T-cell (primary cell): ENCODE measurements around the gene RAB3GAP1. TPM values are rescaled to one million over a fixed set of nuclear protein-coding genes. Genes with fewer than 3 reads are reported as not detected.

Source experiments
- ATAC-seq, 4 experiments: fragments of 200-7000 bp in 3 of 4; fragments of 150-1000 bp in 1 of 4; cut with Tn5 transposase; replicated peaks in 1 of 4; 1 replicate in 3 of 4; 2 replicates in 1 of 4; pipeline ENCODE4 v1.10.0; 2021; ENCODE audit warnings: moderate library complexity in 3 of 4, mild to moderate bottlenecking in 2 of 4, moderate number of reproducible peaks in 1 of 4
- CTCF ChIA-PET, 2 donors: fragments of 300-600 bp; sonication (Branson Sonifier 250); formaldehyde crosslinking; loops; one replicate each; lab custom pipeline; 2022; ENCODE audit warnings: antibody characterized with exemption in 2 of 2; lab: Charles Lee
- POLR2A ChIA-PET, 2 donors: fragments of 300-600 bp; sonication (Branson Sonifier 250); formaldehyde crosslinking; loops; one replicate each; lab custom pipeline; 2022; ENCODE audit warnings: antibody characterized with exemption in 2 of 2; lab: Charles Lee
- DNase-seq, 35 experiments: peaks; one replicate each; pipeline versions ENCODE4 v3.0.0 to v3.0.0-alpha.2; 2013 to 2023
- H3K27ac ChIP-seq: one replicate; pipeline ENCODE4 v1.5.1; 2013; ENCODE audit warnings: low read length
- H3K27me3 ChIP-seq, 2 experiments: replicated peaks in 1 of 2; 1 replicate in 1 of 2; 2 replicates in 1 of 2; pipeline versions ENCODE4 v1.6.1 to v1.7.0; 2013; ENCODE audit warnings: low read length in 1 of 2, mixed read lengths in 1 of 2; ENCODE audit not compliant: control insufficient read depth in 2 of 2, insufficient read depth in 2 of 2; ENCODE audit errors: extremely low read depth in 1 of 2
- H3K36me3 ChIP-seq, 2 donors: 1 replicate in 1 of 2; 2 replicates in 1 of 2; pipeline versions ENCODE4 v1.6.1 to v1.7.0; 2013; ENCODE audit warnings: low read length in 1 of 2; ENCODE audit not compliant: control insufficient read depth in 2 of 2, insufficient read depth in 1 of 2; ENCODE audit errors: extremely low read depth in 1 of 2
- H3K4me1 ChIP-seq, 2 experiments: 1 replicate in 1 of 2; 2 replicates in 1 of 2; pipeline versions ENCODE4 v1.6.1 to v1.7.0; 2013; ENCODE audit warnings: low read length in 2 of 2, mixed read lengths in 1 of 2; ENCODE audit not compliant: insufficient read depth in 2 of 2, control insufficient read depth in 1 of 2; ENCODE audit errors: extremely low read depth in 1 of 2
- H3K4me3 ChIP-seq, 2 donors: 1 replicate in 1 of 2; 2 replicates in 1 of 2; pipeline versions ENCODE4 v1.5.1 to v1.7.0; 2013; ENCODE audit warnings: mild to moderate bottlenecking in 2 of 2, low read length in 1 of 2, moderate library complexity in 1 of 2; ENCODE audit not compliant: control insufficient read depth in 1 of 2; ENCODE audit errors: extremely low read depth in 1 of 2
- H3K9me3 ChIP-seq: 2 replicates; pipeline ENCODE4 v1.7.0; 2013
- H3K27ac Mint-ChIP-seq, 2 donors: one replicate each; pipeline ENCODE4 v1.8.0; 2020 to 2021; ENCODE audit warnings: mild to moderate bottlenecking in 2 of 2, mixed read lengths in 2 of 2
- H3K27me3 Mint-ChIP-seq, 2 donors: one replicate each; pipeline ENCODE4 v1.8.0; 2021 to 2022; ENCODE audit warnings: mixed read lengths in 2 of 2
- H3K36me3 Mint-ChIP-seq: one replicate; pipeline ENCODE4 v1.8.0; 2021; ENCODE audit warnings: mixed read lengths
- H3K4me1 Mint-ChIP-seq, 3 donors: one replicate each; pipeline ENCODE4 v1.8.0; 2020 to 2022; ENCODE audit warnings: mixed read lengths in 3 of 3, mild to moderate bottlenecking in 1 of 3
- H3K4me3 Mint-ChIP-seq, 3 donors: one replicate each; pipeline ENCODE4 v1.8.0; 2020 to 2022; ENCODE audit warnings: mild to moderate bottlenecking in 3 of 3, mixed read lengths in 3 of 3, moderate library complexity in 3 of 3
- H3K9me3 Mint-ChIP-seq, 3 donors: one replicate each; pipeline ENCODE4 v1.8.0; 2020 to 2022; ENCODE audit warnings: mixed read lengths in 3 of 3
- WGBS: methylation state at CpG from one replicate; pipeline ENCODE4 v1.1.5; 2013; ENCODE audit warnings: missing lambda C conversion rate; ENCODE audit not compliant: insufficient coverage; 5-methylcytosine and 5-hydroxymethylcytosine counted together
- total RNA-seq, 35 experiments: library from RNA in 6 of 35; stranded (reverse) in 6 of 35; fragments of 120-200 nt in 1 of 35; gene quantifications; one replicate each; pipeline versions ENCODE4 v1.2.1 to v1.2.4 and lab custom pipeline; 2013 to 2026

Gene RAB3GAP1
- total RNA-seq (10 to 100 TPM; 34.0 to 48.8 (median 40.7) TPM), total RNA-seq (lab: John Stamatoyannopoulos, UW) (85.7 to 187 (median 145) reads per million in 29 experiments)
- total RNA-seq (2013), result 37.4 TPM

GRCh38 chr2:135052042-135052876 is at the start of gene RAB3GAP1:
TSS of gene RAB3GAP1 (plus strand) at chr2:135052292. CDS start at chr2:135052308, 16 bp downstream.
- H3K27me3 Mint-ChIP-seq, result no peaks in the 10 kb centered on the region
- Histone ChIP-seq H3K36me3 (no peaks in the 10 kb centered on the region), H3K27ac (peak within 1 kb of the TSS; percentile 93), H3K4me3 (peak within 1 kb of the TSS; percentile 64 to 92), H3K27me3 (no peaks in the 10 kb centered on the region), H3K4me1 (peaks cover 10 to 30% of the 10 kb centered on the region in 2 experiments), H3K9me3 (no peaks in the 10 kb centered on the region)
- CTCF ChIA-PET, result interaction anchor here in 1 of 2 donors (1.0 to 1.3 kb wide), 3 partner anchors 48 to 689 kb away, joined by 3 to 6 read pairs (median 4); partner anchors contain the start of genes R3HDM1, UBXN4 and ZRANB3
- WGBS, result 0% methylated on average over 30 of the region's 45 CpGs
- no peaks in the 10 kb centered on the region for H3K9me3 Mint-ChIP-seq
- H3K4me3 Mint-ChIP-seq, result peak within 1 kb of the TSS; percentile 94 to 99 (median 97)
- ATAC-seq (peak; percentile 87 to 89 (median 88)), DNase-seq (peak; percentile 62 to 95 (median 91))
- POLR2A ChIA-PET, result interaction anchor here (0.6 to 1.9 kb wide), 6 partner anchors 50 to 826 kb away, joined by 3 to 5 read pairs (median 3); partner anchors contain the start of genes R3HDM1 (in 1 of the 2) and ZRANB3 (in 1 of the 2)
- peaks cover 36 to 45% (median 43%) of the 10 kb centered on the region in 3 donors for H3K4me1 Mint-ChIP-seq
- H3K36me3 Mint-ChIP-seq, result peaks cover 8% of the 10 kb centered on the region
- peak within 1 kb of the TSS; percentile 99 to 100 for H3K27ac Mint-ChIP-seq

GRCh38 chr2:135002836-135003235 is 49.3 kb upstream of the RAB3GAP1 start:
- no peak for ATAC-seq
- ChIA-PET POLR2A (interaction anchor here (0.6 kb wide), 2 partner anchors 49 to 87 kb away, joined by 3 to 4 read pairs; partner anchors contain the start of gene RAB3GAP1 (in 1 of the 2)), CTCF (interaction anchor here (1.2 to 7.9 kb wide), 4 partner anchors 597 to 707 kb away, joined by 6 to 126 read pairs (median 10); no protein-coding TSS in a partner anchor)
- Histone ChIP-seq H3K9me3 (no peaks in the 10 kb centered on the region), H3K4me3 (no peak overlapping the region), H3K4me1 (peaks cover 0 to 5% of the 10 kb centered on the region in 2 experiments), H3K27me3 (peaks cover 3 to 13% of the 10 kb centered on the region in 2 experiments), H3K27ac (no peak overlapping the region), H3K36me3 (no peaks in the 10 kb centered on the region)
- peaks cover 5 to 18% of the 10 kb centered on the region in 2 donors for H3K27me3 Mint-ChIP-seq
- 100% methylated on average over 1 of the region's 4 CpGs for WGBS
- no peak overlapping the region for H3K4me3 Mint-ChIP-seq
- no peaks in the 10 kb centered on the region for H3K9me3 Mint-ChIP-seq
- H3K36me3 Mint-ChIP-seq, result no peaks in the 10 kb centered on the region
- H3K27ac Mint-ChIP-seq, result no peak overlapping the region
- no peak for DNase-seq
- H3K4me1 Mint-ChIP-seq, result peaks cover 4 to 7% (median 6%) of the 10 kb centered on the region in 3 donors

GRCh38 chr2:135004005-135004746 is 47.9 kb upstream of the RAB3GAP1 start:
- Histone ChIP-seq H3K27ac (no peak overlapping the region), H3K27me3 (peaks cover 3 to 17% of the 10 kb centered on the region in 2 experiments), H3K9me3 (no peaks in the 10 kb centered on the region), H3K4me3 (no peak overlapping the region), H3K4me1 (peaks cover 0 to 5% of the 10 kb centered on the region in 2 experiments), H3K36me3 (no peaks in the 10 kb centered on the region)
- Mint-ChIP-seq H3K4me3 (no peak overlapping the region), H3K36me3 (no peaks in the 10 kb centered on the region), H3K4me1 (peaks cover 4 to 7% (median 6%) of the 10 kb centered on the region in 3 donors), H3K27me3 (peaks cover 5 to 21% of the 10 kb centered on the region in 2 donors), H3K9me3 (no peaks in the 10 kb centered on the region), H3K27ac (peak overlapping the region in 1 of 2 donors; percentile 55)
- WGBS, result 6% methylated on average over 14 of the region's 17 CpGs
- peak; percentile 87 to 92 (median 90) for ATAC-seq
- POLR2A ChIA-PET, result interaction anchor here in 1 of 2 donors (0.6 kb wide), 1 partner anchor 700 kb away, joined by 4 read pairs; no protein-coding TSS in a partner anchor
- CTCF ChIA-PET, result interaction anchor here (0.5 to 7.9 kb wide), 23 partner anchors 8 to 1379 kb away, joined by 3 to 126 read pairs (median 4); partner anchors contain the start of genes RAB3GAP1 (in 1 of the 2) and ZRANB3 (in 1 of the 2)
- peak; percentile 25 to 79 (median 56) for DNase-seq

- H3K27ac Mint-ChIP-seq, result no peak overlapping the region
- peaks cover 0 to 5% of the 10 kb centered on the region in 2 experiments for H3K4me1 ChIP-seq
- no peak overlapping the region for H3K4me3 ChIP-seq
- no peaks in the 10 kb centered on the region for H3K9me3 Mint-ChIP-seq
- H3K27me3 ChIP-seq, result peaks cover 3 to 17% of the 10 kb centered on the region in 2 experiments
- peaks cover 4 to 7% (median 6%) of the 10 kb centered on the region in 3 donors for H3K4me1 Mint-ChIP-seq
- no peaks in the 10 kb centered on the region for H3K36me3 Mint-ChIP-seq
- CTCF ChIA-PET, result interaction anchor here (0.5 to 7.9 kb wide), 8 partner anchors 9 to 792 kb away, joined by 3 to 126 read pairs (median 4); no protein-coding TSS in a partner anchor
- DNase-seq (no peak), ATAC-seq (no peak)
- 80% methylated on average over 2 of the region's 3 CpGs for WGBS
- no peaks in the 10 kb centered on the region for H3K9me3 ChIP-seq
- POLR2A ChIA-PET, result no interaction called here
- H3K4me3 Mint-ChIP-seq, result no peak overlapping the region
- H3K27me3 Mint-ChIP-seq, result peaks cover 5 to 21% of the 10 kb centered on the region in 2 donors
- H3K36me3 ChIP-seq, result no peaks in the 10 kb centered on the region
- H3K27ac ChIP-seq, result no peak overlapping the region
Measured at GRCh38 chr2:135005753-135006152, 46.3 kb upstream of the RAB3GAP1 start.

- CTCF ChIA-PET, result interaction anchor here (0.6 to 1.3 kb wide), 2 partner anchors 701 to 702 kb away, joined by 3 to 4 read pairs; no protein-coding TSS in a partner anchor
- no CpG with 5 or more reads among the region's 1 CpG for WGBS
- H3K9me3 Mint-ChIP-seq, result no peaks in the 10 kb centered on the region
Measured at GRCh38 chr2:135009339-135009738, 42.8 kb upstream of the RAB3GAP1 start.

More at GRCh38 chr2:135009339-135009738, 42.8 kb upstream of the RAB3GAP1 start:
- Histone ChIP-seq H3K4me1 (peaks cover 0 to 2% of the 10 kb centered on the region in 2 experiments), H3K9me3 (no peaks in the 10 kb centered on the region), H3K27ac (no peak overlapping the region), H3K36me3 (no peaks in the 10 kb centered on the region), H3K4me3 (no peak overlapping the region), H3K27me3 (peaks cover 3 to 15% of the 10 kb centered on the region in 2 experiments)
- ATAC-seq, result no peak
- no peak for DNase-seq
- peaks cover 3 to 20% of the 10 kb centered on the region in 2 donors for H3K27me3 Mint-ChIP-seq
- peaks cover 1 to 3% (median 3%) of the 10 kb centered on the region in 3 donors for H3K4me1 Mint-ChIP-seq
- no peaks in the 10 kb centered on the region for H3K36me3 Mint-ChIP-seq
- POLR2A ChIA-PET, result interaction anchor here in 1 of 2 donors (0.6 kb wide), 1 partner anchor 1181 kb away, joined by 9 read pairs; no protein-coding TSS in a partner anchor
- H3K27ac Mint-ChIP-seq, result no peak overlapping the region
- H3K4me3 Mint-ChIP-seq, result no peak overlapping the region
